ENCODE data around the gene KCNQ1. TPM values are rescaled to one million over a fixed set of nuclear protein-coding genes. Genes with fewer than 3 reads are reported as not detected.

The KCNQ1 gene
- total and polyA plus RNA-seq, 2 of the 13 experiments (the other 11 are each of a cell fraction or from before 2014, with no cell fraction given), result 0.02 to 0.08 TPM

GRCh38 chr11:2586793-2587131, 142.0 kb downstream of the KCNQ1 start (continued):
- TF ChIP-seq EED (CRISPR knock-in tag; IDR thresholded peaks at IDR 0.05) (no peak), MTERF4 (CRISPR knock-in tag; IDR thresholded peaks at IDR 0.05) (no peak), THAP11 (CRISPR knock-in tag; IDR thresholded peaks at IDR 0.05) (no peak), KDM3A (CRISPR knock-in tag; IDR thresholded peaks at IDR 0.05; ENCODE audit: low read depth) (no peak), ZNF496 (CRISPR knock-in tag; IDR thresholded peaks at IDR 0.05; ENCODE audit: insufficient replicate concordance) (no peak), ZFP91 (CRISPR knock-in tag; IDR thresholded peaks at IDR 0.05; ENCODE audit: borderline replicate concordance) (no peak), ZNF331 (CRISPR knock-in tag; IDR thresholded peaks at IDR 0.05) (no peak)

- H2AFZ ChIP-seq (ENCODE audit: low read length), result no peak overlapping the region
- intact Hi-C loops (cut with micrococcal nuclease; ENCODE audit: unreplicated experiment) (no loop called here), in situ Hi-C loops (cut with HindIII; ENCODE audit: extremely low pct_ligation_motif_present, low pct_unique_long_range_greater_than_20kb) (no loop called here)
- H3K27me3 ChIP-seq (ENCODE audit: control insufficient read depth in 1 of 2, insufficient read depth in 2 of 2, low read length in 2 of 2), result peaks cover 26 to 89% of the 10 kb centered on the region in 2 experiments
- no peak for DNase-seq (ENCODE audit: low spot score)
- H3K4me3 ChIP-seq (replicated peaks in 1 of 3; ENCODE audit: insufficient read depth in 1 of 3, low read depth in 2 of 3, low read length in 3 of 3), result no peak overlapping the region
- POLR2A ChIA-PET, result no interaction called here
- H3K9me3 ChIP-seq (ENCODE audit: low read length), result no peaks in the 10 kb centered on the region
- no peak for ATAC-seq
- TF ChIP-seq ZBTB43 (CRISPR knock-in tag; conservative IDR thresholded peaks at IDR 0.05) (no peak), MED1 (CRISPR knock-in tag; IDR thresholded peaks at IDR 0.05) (no peak), TSC22D2 (CRISPR knock-in tag; IDR thresholded peaks at IDR 0.05; ENCODE audit: borderline replicate concordance) (no peak), ZNF552 (CRISPR knock-in tag; IDR thresholded peaks at IDR 0.05; ENCODE audit: borderline replicate concordance) (no peak)
- H3K27ac ChIP-seq (ENCODE audit: extremely low read length, insufficient read depth, low read length), result no peak overlapping the region
- no peaks in the 10 kb centered on the region for H3K4me1 ChIP-seq (ENCODE audit: insufficient read depth, low read length)
- H3K4me2 ChIP-seq (ENCODE audit: low read depth, low read length), result no peak overlapping the region
- H3K79me2 ChIP-seq (ENCODE audit: insufficient read depth, low read length), result no peaks in the 10 kb centered on the region
- peaks cover 6% of the 10 kb centered on the region; the same call in 1 of the 2 replicates for H4K20me1 ChIP-seq (ENCODE audit: insufficient read depth, low read length)
- WGBS (ENCODE audit: low lambda C conversion rate), result 43% methylated on average over 4 of the region's 20 CpGs
- BruUV-seq (replicated peaks), result no TSS peak
- FAIRE-seq, result no peak
- CTCF ChIA-PET (ENCODE audit: low intra/inter-chr PET ratio, low total read pairs), result no interaction called here
- H3K9ac ChIP-seq (ENCODE audit: insufficient read depth, low read depth, low read length), result no peak overlapping the region
- H3K36me3 ChIP-seq (replicated peaks in 1 of 2; ENCODE audit: control insufficient read depth in 1 of 2, insufficient read depth in 2 of 2, low read length in 2 of 2), result no peaks in the 10 kb centered on the region
These were observed 142.5 kb downstream of the KCNQ1 start for GRCh38 chr11:2587132-2587930.

Data from HepG2 (cell line).